K562 (cell line): ENCODE data around the gene TRPM4. TPM values are rescaled to one million over a fixed set of nuclear protein-coding genes. Genes with fewer than 3 reads are reported as not detected.

ENCODE experiments used
- ARID2 ChIP-seq: fragments of 450-650 bp; IDR thresholded peaks from 2 replicates; pipeline ENCODE4 v1.6.1; 2017; ENCODE audit warnings: antibody characterized with exemption, mild to moderate bottlenecking
- ARID3A ChIP-seq: IDR thresholded peaks from 2 replicates; pipeline ENCODE4 v1.6.1; 2012; ENCODE audit warnings: low read depth, low read length, improper control_type of control experiment, borderline replicate concordance
- BCOR ChIP-seq: fragments of 450-650 bp; IDR thresholded peaks from 2 replicates; pipeline ENCODE4 v1.6.1; 2016
- BHLHE40 ChIP-seq: IDR thresholded peaks from 2 replicates; pipeline ENCODE4 v1.6.1; 2011; ENCODE audit warnings: low read length, improper control_type of control experiment
- CEBPG ChIP-seq, 3 experiments: fragments of 200-800 bp in 1 of 3; sonication (Bioruptor generic) in 1 of 3; sonication (generic) in 1 of 3; formaldehyde crosslinking in 1 of 3; IDR thresholded peaks in 2 of 3; conservative IDR thresholded peaks in 1 of 3; 2 replicates each; pipeline versions ENCODE4 v1.6.1 to v1.8.0; 2016 to 2022; ENCODE audit warnings: missing compliant biosample characterization in 2 of 3, missing genetic modification characterization in 2 of 3, mild to moderate bottlenecking in 1 of 3, missing genetic modification reagents in 1 of 3
- CHD1 ChIP-seq: fragments of 200-600 bp; sonication (generic); IDR thresholded peaks from one replicate; pipeline ENCODE4 v1.6.1; 2012; ENCODE audit warnings: mild to moderate bottlenecking, moderate library complexity, low read length, inconsistent platforms
- FOXK1 ChIP-seq: sonication (generic); formaldehyde crosslinking; IDR thresholded peaks from 2 replicates; pipeline ENCODE4 v1.8.0; 2022; ENCODE audit warnings: missing genetic modification reagents, mild to moderate bottlenecking, borderline replicate concordance
- MYNN ChIP-seq, 2 experiments: sonication (generic); formaldehyde crosslinking in 1 of 2; IDR thresholded peaks; 2 replicates each; pipeline versions ENCODE4 v1.5.0 to v1.6.1; 2016 to 2020; ENCODE audit warnings: antibody characterized with exemption in 1 of 2, missing genetic modification reagents in 1 of 2
- NRF1 ChIP-seq, 2 experiments: fragments of 450-650 bp; IDR thresholded peaks in 1 of 2; conservative IDR thresholded peaks in 1 of 2; 2 replicates each; pipeline ENCODE4 v1.6.1; 2014; ENCODE audit warnings: mild to moderate bottlenecking in 2 of 2
- PCBP2 ChIP-seq: fragments of 200-400 bp; formaldehyde crosslinking; IDR thresholded peaks from 2 replicates; pipeline ENCODE4 v1.6.1; 2018; ENCODE audit warnings: low read length, low read depth, mild to moderate bottlenecking, moderate library complexity; ENCODE audit not compliant: poor library complexity, severe bottlenecking
- POLR2AphosphoS5 ChIP-seq: IDR thresholded peaks from 2 replicates; pipeline ENCODE4 v1.6.1; 2011; ENCODE audit warnings: mild to moderate bottlenecking, low read depth, low read length, moderate library complexity; ENCODE audit not compliant: control insufficient read depth, insufficient read depth
- POLR2G ChIP-seq: fragments of 200-400 bp; formaldehyde crosslinking; IDR thresholded peaks from 2 replicates; pipeline ENCODE4 v1.6.1; 2017; ENCODE audit warnings: low read depth, mild to moderate bottlenecking, antibody characterized with exemption, low read length, moderate library complexity
- PRDM10 ChIP-seq: fragments of 450-650 bp; IDR thresholded peaks from 2 replicates; pipeline ENCODE4 v1.6.1; 2018; ENCODE audit not compliant: partially characterized antibody
- TBL1XR1 ChIP-seq, 2 experiments: IDR thresholded peaks; 2 replicates each; pipeline ENCODE4 v1.6.1; 2012; ENCODE audit warnings: improper control_type of control experiment in 2 of 2, low read length in 2 of 2, mild to moderate bottlenecking in 1 of 2
- TEAD4 ChIP-seq, 2 experiments: sonication (generic) in 1 of 2; formaldehyde crosslinking in 1 of 2; IDR thresholded peaks; 2 replicates each; pipeline versions ENCODE4 v1.6.1 to v1.8.0; 2012 to 2022; ENCODE audit warnings: borderline replicate concordance in 1 of 2, inconsistent platforms in 1 of 2, low read length in 1 of 2, mild to moderate bottlenecking in 1 of 2, missing genetic modification reagents in 1 of 2
- WHSC1 ChIP-seq: IDR thresholded peaks from one replicate; pipeline ENCODE4 v1.6.1; 2012; ENCODE audit warnings: low read length, control low read depth, inconsistent platforms
- YY1 ChIP-seq, 3 experiments: IDR thresholded peaks; 2 replicates each; pipeline ENCODE4 v1.6.1; 2011; ENCODE audit warnings: low read length in 2 of 3, mild to moderate bottlenecking in 2 of 3, moderate library complexity in 2 of 3, borderline replicate concordance in 1 of 3, control low read depth in 1 of 3, low read depth in 1 of 3; ENCODE audit not compliant: insufficient read depth in 3 of 3, insufficient replicate concordance in 2 of 3, control insufficient read depth in 1 of 3, insufficient read length in 1 of 3; ENCODE audit errors: extremely low read depth in 1 of 3
- ZFP30 ChIP-seq: fragments of 250-450 bp; sonication (Bioruptor Pico); IDR thresholded peaks from 2 replicates; pipeline ENCODE4 v1.8.0; 2022; ENCODE audit warnings: moderate library complexity, mild to moderate bottlenecking, inconsistent platforms, borderline replicate concordance
- ZFPM2 ChIP-seq: fragments of 250-450 bp; sonication (Bioruptor Pico); IDR thresholded peaks from 2 replicates; pipeline ENCODE4 v1.5.1; 2022; ENCODE audit warnings: mild to moderate bottlenecking
- ZNF696 ChIP-seq: fragments of 250-450 bp; sonication (Bioruptor Pico); conservative IDR thresholded peaks from 2 replicates; pipeline ENCODE4 v1.4.0; 2020; ENCODE audit warnings: mild to moderate bottlenecking, moderate library complexity
- polyA plus RNA-seq, 8 experiments: library from polyadenylated mRNA; depleted of rRNA in 4 of 8; stranded (reverse) in 5 of 8; unstranded in 3 of 8; fragments of >200 nt; fragmentation: Nextera tagmentation in 2 of 8; fragmentation: Illumina TruSeq in 1 of 8; extraction: Ambion mirVana in 2 of 8; extraction: Trizol in 1 of 8; gene quantifications; 2 replicates each; pipeline versions ENCODE4 v1.2.1 to v1.2.3, GENCODE V29; 2011 to 2014; ENCODE audit warnings: inconsistent platforms in 1 of 8, missing spikeins in 1 of 8
- total RNA-seq, 7 experiments: library from RNA; depleted of rRNA in 6 of 7; stranded (reverse); fragments of >200 nt in 6 of 7; fragmentation: Illumina TruSeq in 2 of 7; extraction: Trizol in 2 of 7; gene quantifications; 2 replicates each; pipeline versions ENCODE4 v1.2.1 to v1.2.3, GENCODE V29; 2011 to 2021; ENCODE audit warnings: low replicate concordance in 1 of 7

TRPM4 gene
- total and polyA plus RNA-seq, 9 of the 15 experiments (the other 6 are each of a cell fraction or from before 2014, with no cell fraction given) = 6.5 to 45.4 (median 15.2) TPM

- TF ChIP-seq PRDM10 (peak; percentile 96), ARID2 (no peak), ZNF696 (no peak), ARID3A (peak; percentile 22; the same call in 1 of the 2 replicates), ZFP30 (CRISPR knock-in tag) (no peak), ZFPM2 (CRISPR knock-in tag) (no peak), TEAD4 (IDR thresholded peaks at IDR 0.05; ENCODE audit: low read length) (peak; percentile 15), TEAD4 (CRISPR knock-in tag; IDR thresholded peaks at IDR 0.05; ENCODE audit: borderline replicate concordance) (no peak), BHLHE40 (peak; percentile 83), POLR2G (peak; percentile 73), NRF1 (conservative IDR thresholded peaks at IDR 0.05 in 1 of 2, IDR thresholded peaks at IDR 0.05 in 1 of 2) (peak; percentile 73 to 77), CEBPG (CRISPR knock-in tag; IDR thresholded peaks at IDR 0.05) (no peak), CEBPG (tag; conservative IDR thresholded peaks at IDR 0.05 in 1 of 2, IDR thresholded peaks at IDR 0.05 in 1 of 2) (no peak), FOXK1 (CRISPR knock-in tag) (no peak), YY1 (IDR thresholded peaks at IDR 0.05; ENCODE audit: borderline replicate concordance in 1 of 3, control insufficient read depth in 1 of 3, extremely low read depth in 1 of 3, insufficient read depth in 3 of 3, insufficient read length in 1 of 3, insufficient replicate concordance in 2 of 3, low read depth in 1 of 3, low read length in 2 of 3) (peak in 1 of 3 experiments; percentile 49), MYNN (IDR thresholded peaks at IDR 0.05) (no peak; the same call in 1 of the 2 replicates), MYNN (CRISPR knock-in tag; IDR thresholded peaks at IDR 0.05) (no peak), BCOR (peak; percentile 97), TBL1XR1 (IDR thresholded peaks at IDR 0.05; ENCODE audit: low read length in 2 of 2) (no peak), POLR2AphosphoS5 (peak; percentile 41; the same call in 1 of the 2 replicates), PCBP2 (no peak), WHSC1 (no peak), CHD1 (no peak)
These were observed 6.1 kb upstream of the TRPM4 start (continued) for GRCh38 chr19:49151267-49152118.
